Thoracic aorta (tissue), 2 donors: ENCODE measurements around the gene GAN. TPM values are rescaled to one million over a fixed set of nuclear protein-coding genes. Genes with fewer than 3 reads are reported as not detected.

Experiments used
- ATAC-seq: fragments of 150-250 bp; one replicate; pipeline ENCODE4 v1.8.0; 2017; ENCODE audit warnings: low read depth; ENCODE audit not compliant: insufficient number of reproducible peaks, low FRiP score
- DNase-seq: peaks from one replicate; pipeline ENCODE4 v3.0.0-alpha.2; 2020; ENCODE audit warnings: low spot score
- H3K27ac ChIP-seq, 2 donors: fragments of 200-600 bp; sonication (generic); 1 replicate in 1 of 2; 2 replicates in 1 of 2; pipeline ENCODE4 v1.5.1; 2016; ENCODE audit warnings: mild to moderate bottlenecking in 2 of 2, moderate library complexity in 2 of 2
- H3K27me3 ChIP-seq: fragments of 200-600 bp; sonication (generic); replicated peaks from 2 replicates; pipeline ENCODE4 v1.6.0; 2016; ENCODE audit warnings: mild to moderate bottlenecking; ENCODE audit not compliant: insufficient read depth
- H3K36me3 ChIP-seq: fragments of 200-600 bp; sonication (generic); one replicate; pipeline ENCODE4 v1.5.1; 2016
- H3K4me1 ChIP-seq, 2 donors: fragments of 200-600 bp; sonication (generic); 1 replicate in 1 of 2; 2 replicates in 1 of 2; pipeline versions ENCODE4 v1.5.1 to v1.6.0; 2016; ENCODE audit warnings: low read depth in 2 of 2, mild to moderate bottlenecking in 1 of 2; ENCODE audit not compliant: control insufficient read depth in 1 of 2
- H3K4me3 ChIP-seq: fragments of 200-600 bp; sonication (generic); 2 replicates; pipeline ENCODE4 v1.5.1; 2016; ENCODE audit warnings: mild to moderate bottlenecking
- H3K9me3 ChIP-seq: fragments of 200-600 bp; sonication (generic); 2 replicates; pipeline ENCODE4 v1.5.1; 2016
- total RNA-seq, 2 donors: library from RNA; depleted of rRNA; stranded (reverse); fragments of >200 nt; gene quantifications; one replicate each; pipeline versions ENCODE4 v1.1.0 to v1.2.3, GENCODE V29; 2016
- TF ChIP-seq, protein P1 (sequence below): fragments of 200-600 bp; sonication (generic); IDR thresholded peaks from one replicate; pipeline ENCODE4 v1.5.1; 2019; ENCODE audit warnings: antibody characterized with exemption

GAN gene
- total RNA-seq, 2 donors from 2014 or later, result 7.4 to 10.1 TPM

GRCh38 chr16:81385031-81385756, 70.4 kb downstream of the GAN start:
- TF ChIP-seq, protein P1, sequence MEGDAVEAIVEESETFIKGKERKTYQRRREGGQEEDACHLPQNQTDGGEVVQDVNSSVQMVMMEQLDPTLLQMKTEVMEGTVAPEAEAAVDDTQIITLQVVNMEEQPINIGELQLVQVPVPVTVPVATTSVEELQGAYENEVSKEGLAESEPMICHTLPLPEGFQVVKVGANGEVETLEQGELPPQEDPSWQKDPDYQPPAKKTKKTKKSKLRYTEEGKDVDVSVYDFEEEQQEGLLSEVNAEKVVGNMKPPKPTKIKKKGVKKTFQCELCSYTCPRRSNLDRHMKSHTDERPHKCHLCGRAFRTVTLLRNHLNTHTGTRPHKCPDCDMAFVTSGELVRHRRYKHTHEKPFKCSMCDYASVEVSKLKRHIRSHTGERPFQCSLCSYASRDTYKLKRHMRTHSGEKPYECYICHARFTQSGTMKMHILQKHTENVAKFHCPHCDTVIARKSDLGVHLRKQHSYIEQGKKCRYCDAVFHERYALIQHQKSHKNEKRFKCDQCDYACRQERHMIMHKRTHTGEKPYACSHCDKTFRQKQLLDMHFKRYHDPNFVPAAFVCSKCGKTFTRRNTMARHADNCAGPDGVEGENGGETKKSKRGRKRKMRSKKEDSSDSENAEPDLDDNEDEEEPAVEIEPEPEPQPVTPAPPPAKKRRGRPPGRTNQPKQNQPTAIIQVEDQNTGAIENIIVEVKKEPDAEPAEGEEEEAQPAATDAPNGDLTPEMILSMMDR, result no peak
- Histone ChIP-seq H3K27me3 (no peaks in the 10 kb centered on the region), H3K27ac (no peak overlapping the region), H3K9me3 (no peaks in the 10 kb centered on the region), H3K4me1 (peaks cover 7 to 14% of the 10 kb centered on the region in 2 donors), H3K4me3 (no peak overlapping the region), H3K36me3 (peaks cover 3% of the 10 kb centered on the region)
- DNase-seq, result no peak
- no peak for ATAC-seq

DNA sequence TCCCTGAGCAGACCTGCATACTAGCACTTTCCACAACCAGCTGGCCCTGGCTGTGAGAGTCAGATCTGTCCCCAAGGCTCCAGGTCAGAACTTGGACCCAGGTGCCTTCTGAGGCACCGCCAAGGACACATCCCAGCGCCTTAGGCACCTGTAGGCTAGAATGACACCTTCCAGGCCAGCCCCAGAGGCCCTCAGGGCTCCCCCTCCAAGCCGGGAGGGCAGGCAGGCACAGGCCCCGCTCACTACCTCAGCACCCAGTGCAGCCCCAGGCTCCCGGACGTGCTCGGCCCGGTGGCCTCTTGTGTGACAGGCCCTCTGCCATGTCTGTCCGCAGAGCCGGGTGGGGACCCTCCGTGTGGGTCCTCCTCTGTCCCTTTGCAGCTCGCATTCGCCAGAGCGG, 73.6 kb downstream of the GAN start:
- TF ChIP-seq, protein P1, result no peak
- DNase-seq (no peak), ATAC-seq (no peak)
- Histone ChIP-seq H3K36me3 (no peaks in the 10 kb centered on the region), H3K4me1 (peaks cover 7 to 14% of the 10 kb centered on the region in 2 donors), H3K27me3 (no peaks in the 10 kb centered on the region), H3K4me3 (no peak overlapping the region), H3K9me3 (no peaks in the 10 kb centered on the region), H3K27ac (no peak overlapping the region)

- Histone ChIP-seq H3K4me1 (no peaks in the 10 kb centered on the region), H3K27me3 (no peaks in the 10 kb centered on the region), H3K36me3 (no peaks in the 10 kb centered on the region), H3K27ac (no peak overlapping the region), H3K9me3 (no peaks in the 10 kb centered on the region), H3K4me3 (no peak overlapping the region)
- no peak for ATAC-seq
- DNase-seq, result no peak
- TF ChIP-seq, protein P1, result no peak
Observed at GRCh38 chr16:81390840-81391239, 76.1 kb downstream of the GAN start.

DNA sequence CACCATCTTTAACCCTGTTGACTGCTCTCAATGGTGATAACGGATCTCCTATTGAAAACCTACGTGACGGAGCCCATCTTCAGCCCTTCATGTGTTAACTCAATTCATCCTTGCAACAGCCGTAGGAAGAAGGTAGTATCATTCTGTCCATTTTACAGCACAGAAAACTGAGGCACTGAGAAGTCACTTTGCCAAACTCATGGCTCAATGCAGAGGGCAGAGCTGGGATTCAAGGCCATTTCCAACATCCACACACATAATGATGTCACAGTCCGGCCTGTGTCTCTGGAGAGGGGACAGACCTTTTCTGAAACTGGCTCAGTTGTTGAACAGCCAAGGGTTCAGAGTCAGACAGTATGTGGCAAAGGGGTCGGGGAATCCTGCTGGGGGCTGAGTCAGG, 77.2 kb downstream of the GAN start:
- Histone ChIP-seq H3K4me1 (no peaks in the 10 kb centered on the region), H3K27ac (no peak overlapping the region), H3K4me3 (no peak overlapping the region), H3K36me3 (no peaks in the 10 kb centered on the region), H3K9me3 (no peaks in the 10 kb centered on the region), H3K27me3 (no peaks in the 10 kb centered on the region)
- ATAC-seq (no peak), DNase-seq (no peak)
- TF ChIP-seq, protein P1, result no peak

DNA sequence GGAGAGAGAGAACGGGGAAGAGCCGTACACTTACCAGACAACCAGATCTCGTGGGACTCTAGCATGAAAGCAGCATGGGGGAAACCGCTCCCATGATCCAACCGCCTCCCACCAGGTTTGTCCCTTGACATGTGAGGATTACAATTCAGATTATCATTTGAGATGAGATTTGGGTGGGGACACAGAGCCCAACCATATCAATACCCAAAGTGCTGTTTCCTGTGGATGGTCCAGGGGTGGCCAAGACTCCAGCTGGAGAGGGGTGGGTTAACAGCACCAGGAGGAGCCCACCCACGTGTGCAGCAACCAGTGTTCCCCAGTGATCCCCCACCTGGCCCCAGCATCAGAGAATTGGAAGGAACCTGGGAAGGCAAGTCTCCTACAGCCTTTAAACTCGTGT, 79.7 kb downstream of the GAN start:
- no peak for DNase-seq
- Histone ChIP-seq H3K27me3 (no peaks in the 10 kb centered on the region), H3K4me3 (no peak overlapping the region), H3K36me3 (no peaks in the 10 kb centered on the region), H3K9me3 (peaks cover 1% of the 10 kb centered on the region), H3K4me1 (no peaks in the 10 kb centered on the region), H3K27ac (no peak overlapping the region)
- TF ChIP-seq, protein P1, result no peak
- ATAC-seq, result no peak
